Gastrocnemius medialis (tissue), 4 donors: ENCODE measurements around the gene KCNH3. TPM values are rescaled to one million over a fixed set of nuclear protein-coding genes. Genes with fewer than 3 reads are reported as not detected.

Experiments used
- ATAC-seq, 2 donors: fragments of 150-250 bp; one replicate each; pipeline ENCODE4 v1.9.1; 2016
- DNase-seq, 2 donors: peaks; one replicate each; pipeline ENCODE4 v3.0.0-alpha.2; 2019
- H3K27ac ChIP-seq, 4 donors: fragments of 200-600 bp; sonication (generic); 1 replicate in 1 of 4; 2 replicates in 3 of 4; pipeline ENCODE4 v1.5.1; 2016 to 2018; ENCODE audit warnings: mild to moderate bottlenecking in 2 of 4, moderate library complexity in 1 of 4
- H3K27me3 ChIP-seq, 3 donors: fragments of 200-600 bp; sonication (generic) in 2 of 3; 1 replicate in 1 of 3; 2 replicates in 2 of 3; pipeline versions ENCODE4 v1.5.1 to v1.6.0; 2016 to 2019; ENCODE audit warnings: mild to moderate bottlenecking in 1 of 3, moderate library complexity in 1 of 3
- H3K36me3 ChIP-seq, 2 donors: fragments of 200-600 bp; sonication (generic) in 1 of 2; one replicate each; pipeline ENCODE4 v1.5.1; 2017 to 2018
- H3K4me1 ChIP-seq, 2 donors: fragments of 200-600 bp; sonication (generic) in 1 of 2; one replicate each; pipeline ENCODE4 v1.5.1; 2016 to 2017; ENCODE audit warnings: mild to moderate bottlenecking in 2 of 2
- H3K4me3 ChIP-seq, 4 donors: fragments of 200-600 bp; sonication (generic) in 3 of 4; 1 replicate in 1 of 4; 2 replicates in 3 of 4; pipeline ENCODE4 v1.5.1; 2016 to 2019; ENCODE audit warnings: mild to moderate bottlenecking in 2 of 4
- H3K9me3 ChIP-seq, 3 donors: fragments of 200-600 bp; sonication (generic) in 2 of 3; 1 replicate in 1 of 3; 2 replicates in 2 of 3; pipeline ENCODE4 v1.5.1; 2016 to 2019
- POLR2A ChIP-seq, 2 donors: fragments of 450-650 bp; IDR thresholded peaks; one replicate each; pipeline ENCODE4 v1.6.1; 2017; ENCODE audit warnings: antibody characterized with exemption in 2 of 2, mild to moderate bottlenecking in 2 of 2, moderate library complexity in 2 of 2
- in situ Hi-C, 4 donors: fragments of 200-750 bp; cut with MboI; loops; one replicate each; pipeline versions ENCODE4 v1.15.0 to v1.8.0; 2017; ENCODE audit warnings: low sequenced_read_pairs in 4 of 4
- intact Hi-C: fragments of 100-400 bp; cut with DNase I; formaldehyde crosslinking; loops from one replicate; pipeline ENCODE4 v1.15.1; 2023; ENCODE audit warnings: low total_unique reads
- total RNA-seq, 4 donors: library from RNA; depleted of rRNA; stranded (reverse); fragments of >200 nt; gene quantifications; one replicate each; pipeline versions ENCODE4 v1.1.0 to v1.2.3, GENCODE V29; 2016
- TF ChIP-seq, protein P1 (sequence below), 5 experiments: fragments of 450-650 bp in 3 of 5; fragments of 200-600 bp in 2 of 5; sonication (generic) in 2 of 5; IDR thresholded peaks in 4 of 5; conservative IDR thresholded peaks in 1 of 5; 1 replicate in 4 of 5; 2 replicates in 1 of 5; pipeline ENCODE4 v1.5.1; 2016 to 2019; ENCODE audit warnings: antibody characterized with exemption in 5 of 5, mild to moderate bottlenecking in 3 of 5, moderate library complexity in 3 of 5

KCNH3 gene
- total RNA-seq, 4 donors from 2014 or later = not detected

DNA sequence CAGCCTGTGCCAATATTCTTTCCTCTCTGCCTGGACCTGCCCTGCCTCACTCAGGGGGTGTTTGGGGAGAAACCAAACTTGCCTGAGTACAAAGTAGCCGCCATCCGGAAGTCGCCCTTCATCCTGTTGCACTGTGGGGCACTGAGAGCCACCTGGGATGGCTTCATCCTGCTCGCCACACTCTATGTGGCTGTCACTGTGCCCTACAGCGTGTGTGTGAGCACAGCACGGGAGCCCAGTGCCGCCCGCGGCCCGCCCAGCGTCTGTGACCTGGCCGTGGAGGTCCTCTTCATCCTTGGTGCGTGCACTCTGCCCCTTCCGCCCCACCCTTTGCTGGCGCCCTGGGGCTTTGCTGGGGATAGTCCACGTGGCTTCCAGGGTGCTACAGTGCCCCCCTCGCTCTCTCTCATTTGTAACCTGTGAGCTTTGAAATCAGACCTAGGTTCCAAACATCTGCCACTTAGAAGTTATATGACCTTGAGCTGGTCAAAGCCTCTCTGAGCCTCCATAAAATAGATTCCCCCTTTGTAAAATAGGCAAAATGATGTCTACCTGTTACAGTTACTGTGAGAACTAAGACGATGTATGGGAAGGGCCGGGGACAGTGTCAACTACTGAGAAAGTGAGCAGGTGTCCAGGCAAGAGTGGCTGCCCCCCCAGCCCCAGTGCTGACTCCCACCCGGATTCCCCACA lies 4.5 kb downstream of the KCNH3 start:
- Histone ChIP-seq H3K27ac (no peak overlapping the region), H3K9me3 (no peaks in the 10 kb centered on the region), H3K36me3 (no peaks in the 10 kb centered on the region), H3K4me3 (no peak overlapping the region), H3K4me1 (peaks cover under 1 to 5% of the 10 kb centered on the region in 2 donors), H3K27me3 (peaks cover 14 to 23% (median 17%) of the 10 kb centered on the region in 3 donors)
- TF ChIP-seq, protein P1, sequence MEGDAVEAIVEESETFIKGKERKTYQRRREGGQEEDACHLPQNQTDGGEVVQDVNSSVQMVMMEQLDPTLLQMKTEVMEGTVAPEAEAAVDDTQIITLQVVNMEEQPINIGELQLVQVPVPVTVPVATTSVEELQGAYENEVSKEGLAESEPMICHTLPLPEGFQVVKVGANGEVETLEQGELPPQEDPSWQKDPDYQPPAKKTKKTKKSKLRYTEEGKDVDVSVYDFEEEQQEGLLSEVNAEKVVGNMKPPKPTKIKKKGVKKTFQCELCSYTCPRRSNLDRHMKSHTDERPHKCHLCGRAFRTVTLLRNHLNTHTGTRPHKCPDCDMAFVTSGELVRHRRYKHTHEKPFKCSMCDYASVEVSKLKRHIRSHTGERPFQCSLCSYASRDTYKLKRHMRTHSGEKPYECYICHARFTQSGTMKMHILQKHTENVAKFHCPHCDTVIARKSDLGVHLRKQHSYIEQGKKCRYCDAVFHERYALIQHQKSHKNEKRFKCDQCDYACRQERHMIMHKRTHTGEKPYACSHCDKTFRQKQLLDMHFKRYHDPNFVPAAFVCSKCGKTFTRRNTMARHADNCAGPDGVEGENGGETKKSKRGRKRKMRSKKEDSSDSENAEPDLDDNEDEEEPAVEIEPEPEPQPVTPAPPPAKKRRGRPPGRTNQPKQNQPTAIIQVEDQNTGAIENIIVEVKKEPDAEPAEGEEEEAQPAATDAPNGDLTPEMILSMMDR (IDR thresholded peaks at IDR 0.05 in 4 of 5, conservative IDR thresholded peaks at IDR 0.05 in 1 of 5) = no peak
- no peak for TF ChIP-seq POLR2A (IDR thresholded peaks at IDR 0.05)
- in situ Hi-C loops = no loop called here
- DNase-seq (no peak), ATAC-seq (no peak)
- intact Hi-C loops = no loop called here

DNA sequence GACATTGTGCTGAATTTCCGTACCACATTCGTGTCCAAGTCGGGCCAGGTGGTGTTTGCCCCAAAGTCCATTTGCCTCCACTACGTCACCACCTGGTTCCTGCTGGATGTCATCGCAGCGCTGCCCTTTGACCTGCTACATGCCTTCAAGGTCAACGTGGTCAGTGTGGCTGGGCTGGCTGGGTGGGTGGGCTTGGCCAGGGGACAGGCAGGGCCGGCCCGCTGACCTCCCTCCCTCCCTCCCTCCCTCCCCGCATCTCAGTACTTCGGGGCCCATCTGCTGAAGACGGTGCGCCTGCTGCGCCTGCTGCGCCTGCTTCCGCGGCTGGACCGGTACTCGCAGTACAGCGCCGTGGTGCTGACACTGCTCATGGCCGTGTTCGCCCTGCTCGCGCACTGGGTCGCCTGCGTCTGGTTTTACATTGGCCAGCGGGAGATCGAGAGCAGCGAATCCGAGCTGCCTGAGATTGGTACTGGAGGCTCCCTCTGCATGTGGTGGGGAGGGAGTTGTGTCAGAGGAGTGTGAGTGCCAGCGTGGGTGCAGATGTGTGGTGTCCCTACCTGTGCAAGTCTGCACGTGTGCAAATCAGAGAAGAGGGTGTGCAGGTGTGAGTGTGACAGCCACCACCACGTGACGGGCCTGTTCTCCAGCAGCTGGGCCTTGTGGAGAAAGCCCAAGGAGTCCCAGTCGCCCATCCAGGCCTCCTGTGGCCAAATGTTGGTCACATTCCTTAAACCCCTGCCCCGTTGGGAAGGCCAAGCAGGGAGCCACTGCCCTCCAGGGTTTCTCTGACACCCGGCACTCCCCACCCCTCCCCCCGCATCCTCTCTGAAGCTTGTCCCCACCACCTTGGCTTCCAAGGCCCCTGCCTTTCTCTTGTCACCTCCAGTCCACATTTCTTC lies 5.3 kb downstream of the KCNH3 start:
- in situ Hi-C loops (no loop called here), intact Hi-C loops (no loop called here)
- Histone ChIP-seq H3K36me3 (no peaks in the 10 kb centered on the region), H3K4me1 (peaks cover 8 to 9% of the 10 kb centered on the region in 2 donors), H3K27ac (no peak overlapping the region), H3K4me3 (no peak overlapping the region), H3K27me3 (peaks cover 12 to 18% (median 16%) of the 10 kb centered on the region in 3 donors), H3K9me3 (no peaks in the 10 kb centered on the region)
- no peak for DNase-seq
- ATAC-seq = no peak
- TF ChIP-seq, protein P1 (IDR thresholded peaks at IDR 0.05 in 4 of 5, conservative IDR thresholded peaks at IDR 0.05 in 1 of 5) = no peak
- no peak for TF ChIP-seq POLR2A (IDR thresholded peaks at IDR 0.05)

DNA sequence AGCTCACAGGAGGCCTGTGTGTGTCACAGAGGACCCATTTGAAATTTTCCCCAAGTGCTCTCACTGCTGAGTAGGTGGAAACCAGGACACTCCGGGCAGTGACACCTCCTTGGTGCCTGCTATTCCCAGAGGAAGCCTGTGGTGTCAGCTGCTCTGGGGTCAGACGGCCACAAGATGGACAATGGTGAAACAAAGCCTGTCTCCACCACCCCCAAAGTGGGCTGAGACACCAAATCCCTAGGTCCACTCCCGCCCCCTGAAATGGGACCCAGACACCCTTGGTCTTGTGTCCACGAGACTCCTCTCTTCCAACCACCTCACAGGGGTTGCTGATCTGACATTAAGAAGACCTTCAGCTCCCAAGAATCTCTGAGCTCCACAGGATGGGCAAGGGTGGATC lies 7.0 kb downstream of the KCNH3 start:
- Histone ChIP-seq H3K27me3 (peaks cover 7 to 15% (median 9%) of the 10 kb centered on the region in 3 donors), H3K36me3 (no peaks in the 10 kb centered on the region), H3K4me3 (no peak overlapping the region), H3K27ac (no peak overlapping the region), H3K9me3 (no peaks in the 10 kb centered on the region), H3K4me1 (peaks cover 12% of the 10 kb centered on the region in 2 donors)
- intact Hi-C loops = no loop called here
- ATAC-seq (no peak), DNase-seq (no peak)
- in situ Hi-C loops = no loop called here
- no peak for TF ChIP-seq POLR2A (IDR thresholded peaks at IDR 0.05)
- TF ChIP-seq, protein P1 (IDR thresholded peaks at IDR 0.05 in 4 of 5, conservative IDR thresholded peaks at IDR 0.05 in 1 of 5) = no peak

DNA sequence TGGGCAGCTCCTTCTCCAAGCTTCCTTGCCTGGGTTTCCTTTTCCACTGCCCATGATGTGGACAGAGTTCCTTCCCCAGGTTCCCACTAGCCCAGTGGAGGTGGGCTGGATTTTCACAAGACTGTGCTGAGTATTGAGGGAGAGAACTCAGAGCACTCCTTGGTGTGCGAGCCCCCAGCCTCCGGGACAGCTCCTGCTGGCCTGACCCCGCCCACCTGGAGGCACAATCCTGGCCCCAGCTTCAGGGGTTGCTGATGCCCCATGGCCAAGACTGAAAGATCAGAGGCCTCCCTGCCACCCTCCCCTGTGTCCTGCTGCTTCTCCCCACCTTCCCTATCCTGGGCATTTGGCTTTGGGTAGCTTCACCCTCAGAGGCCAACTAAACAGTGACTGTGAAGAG lies 7.7 kb downstream of the KCNH3 start:
- Histone ChIP-seq H3K9me3 (no peaks in the 10 kb centered on the region), H3K36me3 (no peaks in the 10 kb centered on the region), H3K27me3 (peaks cover 7 to 15% (median 9%) of the 10 kb centered on the region in 3 donors), H3K4me3 (no peak overlapping the region), H3K27ac (no peak overlapping the region), H3K4me1 (peaks cover 12% of the 10 kb centered on the region in 2 donors)
- TF ChIP-seq POLR2A (IDR thresholded peaks at IDR 0.05) = no peak
- TF ChIP-seq, protein P1 (IDR thresholded peaks at IDR 0.05 in 4 of 5, conservative IDR thresholded peaks at IDR 0.05 in 1 of 5) = no peak
- no peak for DNase-seq
- in situ Hi-C loops = no loop called here
- no peak for ATAC-seq
- intact Hi-C loops = no loop called here
